A673 (cell line): ENCODE results near the gene LACRT.

Experiments used
- EZH2 ChIP-seq: fragments of 200-600 bp; sonication (generic); IDR thresholded peaks from 2 replicates; pipeline ENCODE4 v1.6.1; 2017; ENCODE audit warnings: borderline replicate concordance, low read depth, mild to moderate bottlenecking, mixed read lengths, antibody characterized with exemption, low read length; ENCODE audit not compliant: poor library complexity, severe bottlenecking
- TF ChIP-seq, protein P1 (sequence below): fragments of 300-800, 200-600 bp; sonication (generic); conservative IDR thresholded peaks from 2 replicates; pipeline ENCODE4 v1.5.1; 2017; ENCODE audit warnings: low read depth, mild to moderate bottlenecking, antibody characterized with exemption, low read length, moderate library complexity, mixed read lengths

DNA sequence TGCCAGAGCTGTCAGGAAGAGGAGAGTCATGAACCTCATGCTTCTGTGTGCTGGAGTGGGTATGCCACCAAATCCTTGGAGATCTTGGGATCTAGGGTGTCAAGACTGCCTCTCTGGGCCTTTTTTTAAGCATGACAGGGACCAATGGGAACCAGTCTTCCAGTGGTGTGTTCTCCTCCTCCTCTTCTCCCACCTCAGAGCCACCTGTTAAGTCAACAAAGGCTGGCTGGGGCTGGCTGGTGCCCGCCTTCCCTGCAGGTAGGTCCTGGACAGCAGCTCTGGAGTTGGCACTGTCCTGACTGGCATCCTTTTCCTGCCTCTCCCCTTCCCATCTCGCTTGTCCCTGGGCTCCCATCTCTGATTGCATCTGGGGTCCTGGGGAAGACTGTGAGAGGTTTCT, 13.6 kb upstream of the LACRT start, which contains the start of gene DCD:
- TF ChIP-seq, protein P1, sequence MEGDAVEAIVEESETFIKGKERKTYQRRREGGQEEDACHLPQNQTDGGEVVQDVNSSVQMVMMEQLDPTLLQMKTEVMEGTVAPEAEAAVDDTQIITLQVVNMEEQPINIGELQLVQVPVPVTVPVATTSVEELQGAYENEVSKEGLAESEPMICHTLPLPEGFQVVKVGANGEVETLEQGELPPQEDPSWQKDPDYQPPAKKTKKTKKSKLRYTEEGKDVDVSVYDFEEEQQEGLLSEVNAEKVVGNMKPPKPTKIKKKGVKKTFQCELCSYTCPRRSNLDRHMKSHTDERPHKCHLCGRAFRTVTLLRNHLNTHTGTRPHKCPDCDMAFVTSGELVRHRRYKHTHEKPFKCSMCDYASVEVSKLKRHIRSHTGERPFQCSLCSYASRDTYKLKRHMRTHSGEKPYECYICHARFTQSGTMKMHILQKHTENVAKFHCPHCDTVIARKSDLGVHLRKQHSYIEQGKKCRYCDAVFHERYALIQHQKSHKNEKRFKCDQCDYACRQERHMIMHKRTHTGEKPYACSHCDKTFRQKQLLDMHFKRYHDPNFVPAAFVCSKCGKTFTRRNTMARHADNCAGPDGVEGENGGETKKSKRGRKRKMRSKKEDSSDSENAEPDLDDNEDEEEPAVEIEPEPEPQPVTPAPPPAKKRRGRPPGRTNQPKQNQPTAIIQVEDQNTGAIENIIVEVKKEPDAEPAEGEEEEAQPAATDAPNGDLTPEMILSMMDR: no peak
- no peak for TF ChIP-seq EZH2
